ENCODE results near the gene ABHD16B. TPM values are rescaled to one million over a fixed set of nuclear protein-coding genes. Genes with fewer than 3 reads are reported as not detected.
A peak's percentile ranks its signal among the peaks of the same experiment; 100 is the strongest.

Gene ABHD16B
- total RNA-seq, 1 experiment from 2014 or later, result 0.24 TPM

- no peaks in the 10 kb centered on the region for H3K9me3 Mint-ChIP-seq (ENCODE audit: low read depth, unreplicated experiment)
- H3K4me1 Mint-ChIP-seq (ENCODE audit: low read depth, unreplicated experiment), result peaks cover 40% of the 10 kb centered on the region
- DNase-seq, result no peak
- no peak overlapping the region for H3K4me3 Mint-ChIP-seq (ENCODE audit: low read depth, unreplicated experiment)
- peaks cover 44% of the 10 kb centered on the region for H3K27me3 Mint-ChIP-seq (ENCODE audit: unreplicated experiment)
- no TSS peak for BruUV-seq (replicated peaks)
- H3K36me3 Mint-ChIP-seq (ENCODE audit: insufficient read depth, unreplicated experiment), result peaks cover 69% of the 10 kb centered on the region
- intact Hi-C loops (cut with micrococcal nuclease; ENCODE audit: unreplicated experiment), result no loop called here
- CTCF ChIA-PET, result interaction anchor here (0.7 kb wide), 1 partner anchor 10 kb away, joined by 3 read pairs; the partner anchor contains the start of gene TPD52L2
- no peak for TF ChIP-seq CTCF (IDR thresholded peaks at IDR 0.05; ENCODE audit: unreplicated experiment)
- H3K27ac Mint-ChIP-seq (ENCODE audit: unreplicated experiment), result no peak overlapping the region
These were observed 5.8 kb upstream of the ABHD16B start for GRCh38 chr20:63855363-63856097.

- DNase-seq, result no peak
- intact Hi-C loops (cut with micrococcal nuclease; ENCODE audit: unreplicated experiment), result no loop called here
- peaks cover 46% of the 10 kb centered on the region for H3K4me1 Mint-ChIP-seq (ENCODE audit: low read depth, unreplicated experiment)
- H3K4me3 Mint-ChIP-seq (ENCODE audit: low read depth, unreplicated experiment), result no peak overlapping the region
- CTCF ChIA-PET, result interaction anchor here (0.7 kb wide), 2 partner anchors 9 to 203 kb away, joined by 3 read pairs; partner anchors contain the start of genes STMN3 and TPD52L2
- peak overlapping the region; percentile 87 for H3K27ac Mint-ChIP-seq (ENCODE audit: unreplicated experiment)
- BruUV-seq (replicated peaks), result no TSS peak
- peaks cover 71% of the 10 kb centered on the region for H3K36me3 Mint-ChIP-seq (ENCODE audit: insufficient read depth, unreplicated experiment)
- peaks cover 38% of the 10 kb centered on the region for H3K27me3 Mint-ChIP-seq (ENCODE audit: unreplicated experiment)
- no peaks in the 10 kb centered on the region for H3K9me3 Mint-ChIP-seq (ENCODE audit: low read depth, unreplicated experiment)
- no peak for TF ChIP-seq CTCF (IDR thresholded peaks at IDR 0.05; ENCODE audit: unreplicated experiment)
These were observed 5.2 kb upstream of the ABHD16B start for GRCh38 chr20:63856098-63856511.

GRCh38 chr20:63857764-63858392 lies 3.4 kb upstream of the ABHD16B start:
- Mint-ChIP-seq H3K27ac (ENCODE audit: unreplicated experiment) (peak overlapping the region; percentile 87), H3K36me3 (ENCODE audit: insufficient read depth, unreplicated experiment) (peaks cover 80% of the 10 kb centered on the region), H3K27me3 (ENCODE audit: unreplicated experiment) (peaks cover 32% of the 10 kb centered on the region), H3K4me3 (ENCODE audit: low read depth, unreplicated experiment) (peak overlapping the region; percentile 26), H3K9me3 (ENCODE audit: low read depth, unreplicated experiment) (no peaks in the 10 kb centered on the region), H3K4me1 (ENCODE audit: low read depth, unreplicated experiment) (peaks cover 48% of the 10 kb centered on the region)
- DNase-seq, result no peak
- CTCF ChIA-PET, result interaction anchor here (1.3 kb wide), 1 partner anchor 150 kb away, joined by 6 read pairs; the partner anchor contains the start of genes ARFRP1 and ZGPAT
- BruUV-seq (replicated peaks), result no TSS peak
- no peak for TF ChIP-seq CTCF (IDR thresholded peaks at IDR 0.05; ENCODE audit: unreplicated experiment)
- intact Hi-C loops (cut with micrococcal nuclease; ENCODE audit: unreplicated experiment), result no loop called here

GRCh38 chr20:63858393-63859165 lies 2.7 kb upstream of the ABHD16B start:
- intact Hi-C loops (cut with micrococcal nuclease; ENCODE audit: unreplicated experiment), result no loop called here
- DNase-seq, result no peak
- peaks cover 32% of the 10 kb centered on the region for H3K27me3 Mint-ChIP-seq (ENCODE audit: unreplicated experiment)
- CTCF ChIA-PET, result interaction anchor here (0.6 to 1.3 kb wide), 3 partner anchors 12 to 320 kb away, joined by 6 to 7 read pairs (median 6); partner anchors contain the start of genes ARFRP1 and ZGPAT
- H3K27ac Mint-ChIP-seq (ENCODE audit: unreplicated experiment), result peak overlapping the region; percentile 87
- peak overlapping the region; percentile 26 for H3K4me3 Mint-ChIP-seq (ENCODE audit: low read depth, unreplicated experiment)
- no TSS peak for BruUV-seq (replicated peaks)
- peaks cover 51% of the 10 kb centered on the region for H3K4me1 Mint-ChIP-seq (ENCODE audit: low read depth, unreplicated experiment)
- H3K36me3 Mint-ChIP-seq (ENCODE audit: insufficient read depth, unreplicated experiment), result peaks cover 87% of the 10 kb centered on the region
- H3K9me3 Mint-ChIP-seq (ENCODE audit: low read depth, unreplicated experiment), result no peaks in the 10 kb centered on the region
- TF ChIP-seq CTCF (IDR thresholded peaks at IDR 0.05; ENCODE audit: unreplicated experiment), result no peak

All from Calu3 (cell line).